HEK293T (cell line): ENCODE measurements around the gene SLC26A8.
"Not testable (repeated sequence)": the region's sequence is repeated elsewhere in the genome, so short reads cannot be mapped to it uniquely, and the experiment has no call there.

ENCODE experiments used
- CTCF ChIA-PET: fragments of 350-600 bp; formaldehyde crosslinking; extraction: SDS; loops from one replicate; lab custom pipeline; 2021; ENCODE audit warnings: antibody characterized with exemption, inconsistent platforms; lab: Yijun Ruan, JAX
- POLR2A ChIA-PET: fragments of 350-600 bp; formaldehyde crosslinking; extraction: SDS; loops from one replicate; lab custom pipeline; 2020; ENCODE audit warnings: antibody characterized with exemption, inconsistent platforms; lab: Yijun Ruan, JAX
- DNase-seq: peaks from one replicate; pipeline ENCODE4 v3.0.0; 2012; ENCODE audit warnings: mixed read lengths; ENCODE audit errors: extremely low spot score
- ARNT ChIP-seq: fragments of 450-650 bp; IDR thresholded peaks from 2 replicates; pipeline ENCODE4 v1.6.1; 2017; ENCODE audit warnings: mild to moderate bottlenecking
- BHLHE40 ChIP-seq: fragments of 450-650 bp; IDR thresholded peaks from 2 replicates; pipeline ENCODE4 v1.6.1; 2016; ENCODE audit warnings: mild to moderate bottlenecking, moderate library complexity, borderline replicate concordance
- CTBP1 ChIP-seq: fragments of 450-650 bp; IDR thresholded peaks from 2 replicates; pipeline ENCODE4 v1.6.1; 2016; ENCODE audit warnings: borderline replicate concordance
- ELF4 ChIP-seq: fragments of 450-650 bp; IDR thresholded peaks from 2 replicates; pipeline ENCODE4 v1.6.1; 2017; ENCODE audit warnings: antibody characterized with exemption
- FOXA1 ChIP-seq: fragments of 450-650 bp; IDR thresholded peaks from 2 replicates; pipeline ENCODE4 v1.6.1; 2016; ENCODE audit warnings: mild to moderate bottlenecking
- FOXK2 ChIP-seq: fragments of 450-650 bp; IDR thresholded peaks from 2 replicates; pipeline ENCODE4 v1.6.1; 2016; ENCODE audit warnings: mild to moderate bottlenecking
- FOXM1 ChIP-seq: fragments of 450-650 bp; IDR thresholded peaks from 2 replicates; pipeline ENCODE4 v1.6.1; 2017; ENCODE audit warnings: mild to moderate bottlenecking, borderline replicate concordance
- HDGF ChIP-seq: fragments of 450-650 bp; IDR thresholded peaks from 2 replicates; pipeline ENCODE4 v1.6.1; 2017; ENCODE audit warnings: antibody characterized with exemption, borderline replicate concordance
- L3MBTL2 ChIP-seq: fragments of 450-650 bp; conservative IDR thresholded peaks from 2 replicates; pipeline ENCODE4 v1.6.1; 2016; ENCODE audit warnings: mild to moderate bottlenecking
- LEF1 ChIP-seq: fragments of 450-650 bp; IDR thresholded peaks from 2 replicates; pipeline ENCODE4 v1.6.1; 2017; ENCODE audit warnings: mild to moderate bottlenecking, borderline replicate concordance
- NFRKB ChIP-seq: fragments of 450-650 bp; IDR thresholded peaks from 2 replicates; pipeline ENCODE4 v1.6.1; 2016; ENCODE audit warnings: mild to moderate bottlenecking, moderate library complexity
- PKNOX1 ChIP-seq: fragments of 450-650 bp; IDR thresholded peaks from 2 replicates; pipeline ENCODE4 v1.6.1; 2016
- SP1 ChIP-seq: fragments of 450-650 bp; IDR thresholded peaks from 2 replicates; pipeline ENCODE4 v1.6.1; 2017
- SUZ12 ChIP-seq: fragments of 450-650 bp; IDR thresholded peaks from 2 replicates; pipeline ENCODE4 v1.6.1; 2016; ENCODE audit warnings: mild to moderate bottlenecking
- TARDBP ChIP-seq: fragments of 450-650 bp; IDR thresholded peaks from 2 replicates; pipeline ENCODE4 v1.6.1; 2016
- ZNF384 ChIP-seq: fragments of 450-650 bp; IDR thresholded peaks from 2 replicates; pipeline ENCODE4 v1.6.1; 2016

SLC26A8 gene

GRCh38 chr6:35942355-35942754, 82.1 kb downstream of the SLC26A8 start:
- ChIA-PET POLR2A (no interaction called here), CTCF (no interaction called here)

GRCh38 chr6:35941170-35941569, 83.3 kb downstream of the SLC26A8 start:
- POLR2A ChIA-PET, DNase-seq: not testable (repeated sequence)
- CTCF ChIA-PET: interaction anchor here (0.6 kb wide), 1 partner anchor 45 kb away, joined by 3 read pairs; no protein-coding TSS in a partner anchor

More at GRCh38 chr6:35942355-35942754, 82.1 kb downstream of the SLC26A8 start:
- DNase-seq: no peak
- TF ChIP-seq ELF4 (no peak), ARNT (no peak)

- POLR2A ChIA-PET, DNase-seq, CTCF ChIA-PET: not testable (repeated sequence)
These were observed 84.4 kb downstream of the SLC26A8 start for GRCh38 chr6:35940014-35940413.

- DNase-seq, POLR2A ChIA-PET: not testable (repeated sequence)
- CTCF ChIA-PET: interaction anchor here (0.5 kb wide), 1 partner anchor 65 kb away, joined by 3 read pairs; no protein-coding TSS in a partner anchor
These were observed 85.2 kb downstream of the SLC26A8 start for GRCh38 chr6:35939259-35939658.

- DNase-seq: no peak
- CTCF ChIA-PET: interaction anchor here (0.6 kb wide), 1 partner anchor 145 kb away, joined by 5 read pairs; no protein-coding TSS in a partner anchor
- POLR2A ChIA-PET: no interaction called here
- TF ChIP-seq CTBP1 (no peak), FOXA1 (no peak), FOXM1 (no peak), L3MBTL2 (no peak), LEF1 (no peak), BHLHE40 (no peak), FOXK2 (no peak), ARNT (no peak), TARDBP (no peak), NFRKB (no peak), HDGF (no peak), ELF4 (no peak), ZNF384 (no peak), PKNOX1 (no peak), SUZ12 (no peak), SP1 (no peak)
These were observed 87.6 kb downstream of the SLC26A8 start for GRCh38 chr6:35936681-35937359.

GRCh38 chr6:35935469-35935868, 89.0 kb downstream of the SLC26A8 start:
- POLR2A ChIA-PET: interaction anchor here (1.4 kb wide), 1 partner anchor 12 kb away, joined by 3 read pairs; no protein-coding TSS in a partner anchor
- CTCF ChIA-PET: no interaction called here
- DNase-seq: no peak
- TF ChIP-seq PKNOX1 (no peak), L3MBTL2 (no peak), FOXK2 (no peak), ZNF384 (no peak), FOXA1 (no peak), ELF4 (no peak), SP1 (no peak), BHLHE40 (no peak), ARNT (no peak), CTBP1 (no peak), LEF1 (no peak), SUZ12 (no peak), TARDBP (no peak), HDGF (no peak), NFRKB (no peak)

GRCh38 chr6:35933844-35934243, 90.6 kb downstream of the SLC26A8 start:
- DNase-seq: no peak
- ChIA-PET POLR2A (interaction anchor here (0.6 to 1.4 kb wide), 2 partner anchors 11 to 716 kb away, joined by 3 read pairs; no protein-coding TSS in a partner anchor), CTCF (no interaction called here)
- TF ChIP-seq HDGF (no peak), BHLHE40 (no peak), SUZ12 (no peak), ARNT (no peak), PKNOX1 (no peak), LEF1 (no peak), FOXM1 (no peak)

- POLR2A ChIA-PET: not testable (repeated sequence)
These were observed 92.6 kb downstream of the SLC26A8 start for GRCh38 chr6:35931873-35932272.

More at GRCh38 chr6:35931873-35932272, 92.6 kb downstream of the SLC26A8 start:
- CTCF ChIA-PET, DNase-seq: not testable (repeated sequence)
